Osteoblast (primary cell): ENCODE data around the gene CSTPP1. TPM values are rescaled to one million over a fixed set of nuclear protein-coding genes. Genes with fewer than 3 reads are reported as not detected.

ENCODE experiments used
- DNase-seq: peaks from one replicate; pipeline ENCODE4 v3.0.0; 2011; ENCODE audit warnings: low spot score, mixed read lengths; ENCODE audit not compliant: insufficient read length; ENCODE audit errors: missing footprints
- H2AFZ ChIP-seq: 2 replicates; pipeline ENCODE4 v1.6.0; 2011; ENCODE audit warnings: mild to moderate bottlenecking, low read length
- H3K27ac ChIP-seq: 2 replicates; pipeline ENCODE4 v1.5.1; 2011; ENCODE audit warnings: mild to moderate bottlenecking, low read depth, low read length, moderate library complexity
- H3K27me3 ChIP-seq: 2 replicates; pipeline ENCODE4 v1.6.0; 2012; ENCODE audit warnings: mild to moderate bottlenecking, control low read depth, inconsistent platforms, low read length, moderate library complexity; ENCODE audit not compliant: insufficient read depth
- H3K36me3 ChIP-seq: 2 replicates; pipeline ENCODE4 v1.5.1; 2011; ENCODE audit warnings: mild to moderate bottlenecking, low read length, control low read depth, moderate library complexity; ENCODE audit not compliant: insufficient read depth
- H3K4me1 ChIP-seq: 2 replicates; pipeline ENCODE4 v1.5.1; 2011; ENCODE audit warnings: mild to moderate bottlenecking, low read length, control low read depth, moderate library complexity; ENCODE audit not compliant: insufficient read depth
- H3K4me2 ChIP-seq: 2 replicates; pipeline ENCODE4 v1.6.0; 2011; ENCODE audit warnings: mild to moderate bottlenecking, low read length; ENCODE audit not compliant: insufficient read depth
- H3K4me3 ChIP-seq: fragments of 200-600 bp; sonication (generic); 3 replicates; pipeline ENCODE4 v1.5.1; 2012; ENCODE audit warnings: mild to moderate bottlenecking, low read length, inconsistent platforms; ENCODE audit not compliant: insufficient read depth
- H3K79me2 ChIP-seq: 2 replicates; pipeline ENCODE4 v1.6.0; 2012; ENCODE audit warnings: mild to moderate bottlenecking, low read length, control low read depth, inconsistent platforms; ENCODE audit not compliant: insufficient read depth
- H3K9me3 ChIP-seq: 2 replicates; pipeline ENCODE4 v1.5.1; 2011; ENCODE audit warnings: low read depth, low read length, control low read depth
- H4K20me1 ChIP-seq: 2 replicates; pipeline ENCODE4 v1.6.0; 2012; ENCODE audit warnings: mild to moderate bottlenecking, low read length, control low read depth; ENCODE audit not compliant: insufficient read depth
- CTCF ChIP-seq: IDR thresholded peaks from 2 replicates; pipeline ENCODE4 v1.5.1; 2011; ENCODE audit warnings: mild to moderate bottlenecking, low read depth, low read length, moderate library complexity; ENCODE audit errors: extremely low read depth
- total RNA-seq: library from RNA; depleted of rRNA; stranded (reverse); fragments of >200 nt; gene quantifications from 2 replicates; pipeline ENCODE4 v1.2.3, GENCODE V29; 2012

The CSTPP1 gene
- total RNA-seq, 1 donor, result 27.1 TPM

DNA sequence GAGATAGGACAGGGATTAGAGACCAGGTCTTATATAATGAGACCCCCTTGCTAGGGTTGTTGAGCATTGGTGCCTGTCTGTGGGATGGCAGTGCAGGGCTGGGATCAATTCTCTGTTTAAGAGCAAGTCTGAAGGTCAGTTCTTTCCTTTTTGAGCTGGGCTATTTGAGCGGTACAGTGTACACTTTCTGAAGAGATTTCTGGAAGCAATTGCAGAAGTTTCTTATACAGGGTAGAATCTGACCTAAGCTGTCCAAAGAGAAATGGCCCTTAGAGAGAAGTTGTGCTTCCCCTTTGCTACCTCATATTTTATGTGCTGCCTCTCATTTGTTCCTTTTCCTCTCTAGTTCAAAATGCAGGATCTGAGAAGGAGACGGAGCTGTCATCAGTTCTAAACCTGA, 35.8 kb downstream of the CSTPP1 start:
- Histone ChIP-seq H3K4me2 (no peak overlapping the region), H3K36me3 (no peaks in the 10 kb centered on the region), H3K27me3 (no peaks in the 10 kb centered on the region), H3K27ac (no peak overlapping the region), H3K4me3 (no peak overlapping the region), H3K9me3 (no peaks in the 10 kb centered on the region), H3K79me2 (no peaks in the 10 kb centered on the region), H2AFZ (no peak overlapping the region), H4K20me1 (no peaks in the 10 kb centered on the region), H3K4me1 (no peaks in the 10 kb centered on the region)
- DNase-seq, result no peak
- no peak for TF ChIP-seq CTCF

GRCh38 chr11:46972821-46973220, 36.3 kb downstream of the CSTPP1 start:
- Histone ChIP-seq H3K4me3 (no peak overlapping the region), H3K27ac (no peak overlapping the region), H3K4me1 (peaks cover 1% of the 10 kb centered on the region), H4K20me1 (peaks cover 1% of the 10 kb centered on the region), H3K36me3 (no peaks in the 10 kb centered on the region), H3K4me2 (no peak overlapping the region), H3K27me3 (no peaks in the 10 kb centered on the region), H3K9me3 (no peaks in the 10 kb centered on the region), H2AFZ (no peak overlapping the region), H3K79me2 (no peaks in the 10 kb centered on the region)
- no peak for DNase-seq
- no peak for TF ChIP-seq CTCF

DNA sequence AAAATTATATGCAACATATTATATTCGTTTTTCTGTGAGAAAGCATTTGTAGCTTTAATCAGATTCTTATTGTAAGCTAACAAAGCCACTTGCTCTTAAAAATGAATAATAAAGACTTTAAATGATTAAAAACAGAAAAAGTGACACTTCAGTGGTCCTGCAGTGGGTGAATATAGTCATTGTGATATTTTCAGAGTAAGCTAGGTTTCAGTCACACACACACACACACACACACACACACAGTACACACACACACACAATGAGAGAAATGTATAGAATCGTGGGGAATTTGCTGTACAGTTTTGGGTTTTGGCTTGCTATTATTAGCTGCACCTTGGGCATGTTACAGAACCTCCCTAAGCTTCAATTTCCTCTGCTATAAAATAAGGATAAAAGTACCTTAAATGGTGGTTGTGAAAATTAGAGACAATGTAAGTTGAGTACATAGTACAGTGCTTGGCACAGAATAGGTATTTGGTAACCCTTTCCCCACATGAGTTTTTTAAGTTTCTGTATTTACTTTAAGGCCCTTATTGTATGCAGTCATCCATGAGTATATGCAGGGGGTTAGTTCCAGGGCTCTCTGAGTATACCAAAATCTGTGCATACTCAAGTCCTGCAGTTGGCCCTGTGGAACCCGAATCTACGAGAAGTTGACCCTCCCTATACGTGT, 39.8 kb downstream of the CSTPP1 start:
- Histone ChIP-seq H3K27me3 (no peaks in the 10 kb centered on the region), H2AFZ (no peak overlapping the region), H3K9me3 (no peaks in the 10 kb centered on the region), H3K4me2 (no peak overlapping the region), H3K36me3 (no peaks in the 10 kb centered on the region), H3K4me1 (peaks cover 10% of the 10 kb centered on the region), H3K27ac (no peak overlapping the region), H3K4me3 (no peak overlapping the region), H4K20me1 (peaks cover 2% of the 10 kb centered on the region), H3K79me2 (no peaks in the 10 kb centered on the region)
- no peak for DNase-seq
- no peak for TF ChIP-seq CTCF

DNA sequence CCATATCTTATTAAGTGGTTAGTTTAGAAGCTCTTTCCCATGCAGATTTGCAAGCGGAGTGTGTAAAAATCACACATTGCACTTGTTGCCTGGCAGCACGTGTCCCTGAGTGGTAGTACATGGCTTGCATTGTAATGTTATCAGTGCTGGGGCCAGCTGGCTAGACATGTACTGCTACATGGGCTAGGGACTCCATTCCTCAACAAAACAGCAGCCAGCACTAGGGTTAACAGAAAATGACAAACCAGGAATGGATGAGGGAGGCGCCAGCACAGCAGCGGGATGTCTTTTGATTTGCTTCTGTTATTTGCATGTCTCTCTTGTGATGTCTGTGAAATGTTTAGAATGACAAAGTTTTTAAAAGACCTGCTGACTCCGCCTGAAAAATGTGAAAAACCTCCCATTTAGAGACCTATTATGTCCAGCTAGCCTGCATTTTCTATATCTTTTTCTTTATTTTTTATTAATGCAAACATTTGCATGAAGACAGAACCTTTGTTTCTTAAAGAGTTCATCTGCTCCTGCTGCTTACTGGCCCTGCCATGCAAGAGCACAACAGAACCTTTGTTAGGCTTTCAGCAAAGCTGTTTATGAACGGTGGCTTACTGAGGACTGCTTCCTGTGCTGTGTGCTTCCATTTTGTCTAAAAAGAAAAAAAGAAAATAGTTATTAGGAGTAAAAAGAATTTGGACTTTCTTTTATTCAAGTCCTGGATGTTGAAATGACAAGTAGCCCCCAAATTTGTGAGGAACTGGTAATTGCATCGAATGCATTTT, 40.7 kb downstream of the CSTPP1 start:
- Histone ChIP-seq H3K36me3 (no peaks in the 10 kb centered on the region), H3K27me3 (no peaks in the 10 kb centered on the region), H3K4me2 (no peak overlapping the region), H3K9me3 (no peaks in the 10 kb centered on the region), H3K79me2 (no peaks in the 10 kb centered on the region), H3K4me3 (no peak overlapping the region), H3K4me1 (peaks cover 10% of the 10 kb centered on the region), H2AFZ (no peak overlapping the region), H4K20me1 (peaks cover 2% of the 10 kb centered on the region), H3K27ac (no peak overlapping the region)
- no peak for TF ChIP-seq CTCF
- DNase-seq, result no peak
